Endothelial cell of umbilical vein (primary cell): ENCODE data around the gene MARVELD1. TPM values are rescaled to one million over a fixed set of nuclear protein-coding genes. Genes with fewer than 3 reads are reported as not detected.
A peak's percentile ranks its signal among the peaks of the same experiment; 100 is the strongest.

ENCODE experiments used
- BruUV-seq: library from RNA; stranded (reverse); fragments of 400-500 nt; replicated peaks from 2 replicates; lab custom pipeline; 2021; lab: Mats Ljungman, UMichigan
- CTCF ChIA-PET: fragments of 300-600, 350-600 bp; sonication (Branson Sonifier 250); formaldehyde crosslinking; loops from one replicate; lab custom pipeline; 2021; ENCODE audit warnings: antibody characterized with exemption, inconsistent platforms; lab: Charles Lee
- POLR2A ChIA-PET: fragments of 300-600, 350-600 bp; sonication (Branson Sonifier 250); formaldehyde crosslinking; loops from one replicate; lab custom pipeline; 2021; ENCODE audit warnings: antibody characterized with exemption, inconsistent platforms; lab: Charles Lee
- DNase-seq: peaks from one replicate; pipeline ENCODE4 v3.0.0-alpha.2; 2011; ENCODE audit warnings: low read depth, low spot score
- FAIRE-seq: peaks from 2 replicates; lab custom pipeline; 2011; peaks lifted over from hg19 to GRCh38; lab: Jason Lieb, UNC
- H2AFZ ChIP-seq: 2 replicates; pipeline ENCODE4 v1.6.0; 2012; ENCODE audit warnings: low read depth, low read length, control low read depth, inconsistent platforms
- H3K27ac ChIP-seq: 2 replicates; pipeline ENCODE4 v1.5.1; 2011; ENCODE audit warnings: low read depth, mild to moderate bottlenecking, control low read depth, low read length, moderate library complexity; ENCODE audit not compliant: insufficient read depth
- H3K27me3 ChIP-seq, 2 experiments: 2 replicates each; pipeline versions ENCODE4 v1.6.0 to v1.6.1; 2011; ENCODE audit warnings: low read length in 2 of 2, mixed read lengths in 1 of 2; ENCODE audit not compliant: control insufficient read depth in 2 of 2, insufficient read depth in 2 of 2
- H3K36me3 ChIP-seq, 2 experiments: 2 replicates in 1 of 2; 3 replicates in 1 of 2; pipeline ENCODE4 v1.5.1; 2011; ENCODE audit warnings: low read length in 2 of 2, mild to moderate bottlenecking in 1 of 2, moderate library complexity in 1 of 2; ENCODE audit not compliant: control insufficient read depth in 2 of 2, insufficient read depth in 2 of 2; ENCODE audit errors: extremely low read depth in 1 of 2
- H3K4me1 ChIP-seq: 3 replicates; pipeline ENCODE4 v1.5.1; 2011; ENCODE audit warnings: mild to moderate bottlenecking, low read length; ENCODE audit not compliant: control insufficient read depth, insufficient read depth; ENCODE audit errors: extremely low read depth
- H3K4me2 ChIP-seq: 2 replicates; pipeline ENCODE4 v1.6.1; 2011; ENCODE audit warnings: low read length, control low read depth, mixed read lengths; ENCODE audit not compliant: insufficient read depth
- H3K4me3 ChIP-seq, 3 experiments: fragments of 200-600 bp in 1 of 3; sonication (generic), shearing (Covaris generic) in 1 of 3; replicated peaks in 1 of 3; 2 replicates each; pipeline ENCODE4 v1.5.1; 2011 to 2016; ENCODE audit warnings: control low read depth in 3 of 3, low read length in 3 of 3, mild to moderate bottlenecking in 2 of 3, inconsistent platforms in 1 of 3, low read depth in 1 of 3, moderate library complexity in 1 of 3; ENCODE audit not compliant: insufficient read depth in 1 of 3
- H3K79me2 ChIP-seq: 2 replicates; pipeline ENCODE4 v1.6.0; 2012; ENCODE audit warnings: low read length, inconsistent platforms; ENCODE audit not compliant: control insufficient read depth, insufficient read depth
- H3K9ac ChIP-seq: replicated peaks from 2 replicates; pipeline ENCODE3; 2011; ENCODE audit warnings: low read length, control low read depth; ENCODE audit not compliant: insufficient read depth; ENCODE audit errors: extremely low read depth
- H3K9me1 ChIP-seq: replicated peaks from 3 replicates; pipeline ENCODE4 v1.6.0; 2011; ENCODE audit warnings: mild to moderate bottlenecking, low read length; ENCODE audit not compliant: control insufficient read depth, insufficient read depth; ENCODE audit errors: extremely low read depth
- H3K9me3 ChIP-seq: replicated peaks from 2 replicates; pipeline ENCODE4 v1.5.1; 2012; ENCODE audit warnings: low read length, inconsistent platforms; ENCODE audit not compliant: control insufficient read depth, insufficient read depth
- H4K20me1 ChIP-seq: replicated peaks from 2 replicates; pipeline ENCODE3; 2011; ENCODE audit warnings: mild to moderate bottlenecking, low read length; ENCODE audit not compliant: control insufficient read depth, insufficient read depth; ENCODE audit errors: extremely low read depth
- CTCF ChIP-seq, 2 donors: IDR thresholded peaks; 1 replicate in 1 of 2; 2 replicates in 1 of 2; pipeline ENCODE4 v1.5.1; 2011; ENCODE audit warnings: low read length in 2 of 2, mild to moderate bottlenecking in 2 of 2, moderate library complexity in 2 of 2, control low read depth in 1 of 2, inconsistent platforms in 1 of 2, low read depth in 1 of 2; ENCODE audit not compliant: insufficient read depth in 1 of 2; ENCODE audit errors: extremely low read depth in 1 of 2
- EZH2 ChIP-seq: IDR thresholded peaks from 2 replicates; pipeline ENCODE4 v1.6.1; 2012; ENCODE audit warnings: borderline replicate concordance, low read depth, mild to moderate bottlenecking, moderate library complexity, low read length, inconsistent platforms; ENCODE audit not compliant: severe bottlenecking
- GATA2 ChIP-seq: IDR thresholded peaks from 2 replicates; pipeline ENCODE4 v1.7.0; 2011; ENCODE audit warnings: low read depth, mild to moderate bottlenecking, moderate library complexity, mixed read lengths, low read length; ENCODE audit not compliant: insufficient read length, insufficient read depth
- JUN ChIP-seq: IDR thresholded peaks from 2 replicates; pipeline ENCODE4 v1.6.1; 2011; ENCODE audit warnings: borderline replicate concordance, low read depth; ENCODE audit not compliant: insufficient read length, insufficient read depth
- MAX ChIP-seq: IDR thresholded peaks from 2 replicates; pipeline ENCODE4 v1.6.1; 2011; ENCODE audit not compliant: insufficient read depth, insufficient read length
- MYC ChIP-seq: IDR thresholded peaks from one replicate; pipeline ENCODE4 v1.6.1; 2011; ENCODE audit warnings: mild to moderate bottlenecking, low read depth, low read length
- POLR2A ChIP-seq: IDR thresholded peaks from 2 replicates; pipeline ENCODE4 v1.6.1; 2012; ENCODE audit warnings: low read depth, mild to moderate bottlenecking, control low read depth, low read length
- POLR2AphosphoS5 ChIP-seq: IDR thresholded peaks from 2 replicates; pipeline ENCODE4 v1.6.1; 2012; ENCODE audit warnings: low read depth, mild to moderate bottlenecking, control low read depth, low read length, moderate library complexity; ENCODE audit not compliant: insufficient read depth
- dilution Hi-C: fragments of 300-500 bp; cut with MboI; formaldehyde crosslinking; loops from one replicate; pipeline ENCODE4 v1.15.0; 2019; ENCODE audit warnings: low sequenced_read_pairs; ENCODE audit not compliant: extremely low pct_ligation_motif_present
- intact Hi-C: fragments of 100-400 bp; cut with micrococcal nuclease; formaldehyde crosslinking; loops from one replicate; pipeline ENCODE4 v1.10.0; 2022
- polyA plus RNA-seq, 4 experiments: library from polyadenylated mRNA; depleted of rRNA in 3 of 4; stranded (reverse) in 3 of 4; unstranded in 1 of 4; fragments of >200 nt; gene quantifications; 2 replicates each; pipeline versions ENCODE4 v1.2.1 to v1.2.3, GENCODE V29; 2011 to 2012; ENCODE audit warnings: missing spikeins in 1 of 4
- total RNA-seq: library from RNA; stranded (reverse); gene quantifications from 2 replicates; pipeline ENCODE4 v1.2.3, GENCODE V29; 2021

The MARVELD1 gene
- total and polyA plus RNA-seq, 2 donors (not counting 3 experiments of a cell fraction or from before 2014, with no cell fraction given) = 67.3 to 78.3 TPM

- Histone ChIP-seq H2AFZ (peak overlapping the region; percentile 1), H3K79me2 (peaks cover 34% of the 10 kb centered on the region), H3K4me1 (peaks cover 22% of the 10 kb centered on the region), H3K4me2 (peak overlapping the region; percentile 81), H3K9me3 (no peaks in the 10 kb centered on the region), H3K4me3 (peak overlapping the region; percentile 14 to 62 (median 28)), H4K20me1 (no peaks in the 10 kb centered on the region), H3K9ac (peak overlapping the region; percentile 62), H3K36me3 (peaks cover 0 to 15% of the 10 kb centered on the region in 2 experiments), H3K27ac (peak overlapping the region; percentile 39), H3K9me1 (no peaks in the 10 kb centered on the region), H3K27me3 (no peaks in the 10 kb centered on the region)
- no TSS peak for BruUV-seq
- dilution Hi-C loops (no loop called here), intact Hi-C loops (loop anchor here (1.0 kb wide), 1 partner anchor 27 kb away; the partner anchor contains the start of gene AVPI1)
- peak; percentile 7 to 29 for TF ChIP-seq CTCF (IDR thresholded peaks at IDR 0.05; ENCODE audit: extremely low read depth in 1 of 2, insufficient read depth in 1 of 2, low read depth in 1 of 2, low read length in 2 of 2)
- TF ChIP-seq EZH2 = no peak
- TF ChIP-seq GATA2 = no peak
- peak; percentile 70 for TF ChIP-seq MAX
- TF ChIP-seq JUN = no peak
- peak; percentile 89 for TF ChIP-seq POLR2AphosphoS5
- TF ChIP-seq MYC = peak; percentile 39
- peak; percentile 81 for TF ChIP-seq POLR2A
- POLR2A ChIA-PET = interaction anchor here (1.4 kb wide), 1 partner anchor 13 kb away, joined by 5 read pairs; no protein-coding TSS in a partner anchor
- FAIRE-seq (no peak), DNase-seq (peak; percentile 81)
- CTCF ChIA-PET = interaction anchor here (1.1 to 18.5 kb wide), 8 partner anchors 10 to 38 kb away, joined by 3 to 863 read pairs (median 5); partner anchors contain the start of genes AVPI1 and ZFYVE27
Observed at GRCh38 chr10:97713826-97714400, 383 bp downstream of the MARVELD1 start.
